Peyer's patch (tissue), 4 donors: Measurements from ENCODE around the gene OSBPL7. TPM values are rescaled to one million over a fixed set of nuclear protein-coding genes. Genes with fewer than 3 reads are reported as not detected.

Experiments
- DNase-seq, 3 donors: peaks; one replicate each; pipeline ENCODE4 v3.0.0-alpha.2; 2017 to 2019
- H3K27ac ChIP-seq, 4 donors: fragments of 200-600 bp; sonication (generic); one replicate each; pipeline ENCODE4 v1.5.1; 2016 to 2019
- H3K27me3 ChIP-seq, 2 donors: fragments of 200-600 bp; sonication (generic); one replicate each; pipeline ENCODE4 v1.5.1; 2019
- H3K36me3 ChIP-seq, 3 donors: fragments of 200-600 bp; sonication (generic); one replicate each; pipeline ENCODE4 v1.5.1; 2016 to 2019
- H3K4me1 ChIP-seq, 4 donors: fragments of 200-600 bp; sonication (generic); one replicate each; pipeline ENCODE4 v1.5.1; 2016 to 2019
- H3K4me3 ChIP-seq, 4 donors: fragments of 200-600 bp; sonication (generic); 1 replicate in 3 of 4; 2 replicates in 1 of 4; pipeline ENCODE4 v1.5.1; 2016 to 2019; ENCODE audit warnings: mild to moderate bottlenecking in 1 of 4
- H3K9me3 ChIP-seq, 4 donors: fragments of 200-600 bp; sonication (generic); one replicate each; pipeline ENCODE4 v1.5.1; 2016 to 2019; ENCODE audit warnings: mild to moderate bottlenecking in 1 of 4
- POLR2A ChIP-seq, 2 donors: fragments of 450-650 bp; IDR thresholded peaks; one replicate each; pipeline ENCODE4 v1.5.1; 2017; ENCODE audit warnings: antibody characterized with exemption in 2 of 2, mild to moderate bottlenecking in 2 of 2, moderate library complexity in 2 of 2
- total RNA-seq, 4 donors: library from RNA; depleted of rRNA; stranded (reverse); fragments of >200 nt; gene quantifications; one replicate each; pipeline ENCODE4 v1.1.0, GENCODE V29; 2016
- TF ChIP-seq, protein P1 (sequence below), 6 experiments: fragments of 450-650 bp in 4 of 6; fragments of 200-600 bp in 2 of 6; sonication (generic) in 1 of 6; IDR thresholded peaks; one replicate each; pipeline ENCODE4 v1.5.1; 2017 to 2019; ENCODE audit warnings: antibody characterized with exemption in 6 of 6, mild to moderate bottlenecking in 3 of 6, moderate library complexity in 1 of 6

The OSBPL7 gene
- total RNA-seq, 4 donors from 2014 or later = 31.4 to 104 (median 70.9) TPM

- DNase-seq = no peak
- H3K9me3 ChIP-seq = no peaks in the 10 kb centered on the region
- H3K27ac ChIP-seq = no peak overlapping the region
- H3K4me1 ChIP-seq = peaks cover 0 to 23% (median 1%) of the 10 kb centered on the region in 4 donors
- no peaks in the 10 kb centered on the region for H3K27me3 ChIP-seq
- peaks cover 0 to 88% (median 0%) of the 10 kb centered on the region in 3 donors for H3K36me3 ChIP-seq
- TF ChIP-seq, protein P1, sequence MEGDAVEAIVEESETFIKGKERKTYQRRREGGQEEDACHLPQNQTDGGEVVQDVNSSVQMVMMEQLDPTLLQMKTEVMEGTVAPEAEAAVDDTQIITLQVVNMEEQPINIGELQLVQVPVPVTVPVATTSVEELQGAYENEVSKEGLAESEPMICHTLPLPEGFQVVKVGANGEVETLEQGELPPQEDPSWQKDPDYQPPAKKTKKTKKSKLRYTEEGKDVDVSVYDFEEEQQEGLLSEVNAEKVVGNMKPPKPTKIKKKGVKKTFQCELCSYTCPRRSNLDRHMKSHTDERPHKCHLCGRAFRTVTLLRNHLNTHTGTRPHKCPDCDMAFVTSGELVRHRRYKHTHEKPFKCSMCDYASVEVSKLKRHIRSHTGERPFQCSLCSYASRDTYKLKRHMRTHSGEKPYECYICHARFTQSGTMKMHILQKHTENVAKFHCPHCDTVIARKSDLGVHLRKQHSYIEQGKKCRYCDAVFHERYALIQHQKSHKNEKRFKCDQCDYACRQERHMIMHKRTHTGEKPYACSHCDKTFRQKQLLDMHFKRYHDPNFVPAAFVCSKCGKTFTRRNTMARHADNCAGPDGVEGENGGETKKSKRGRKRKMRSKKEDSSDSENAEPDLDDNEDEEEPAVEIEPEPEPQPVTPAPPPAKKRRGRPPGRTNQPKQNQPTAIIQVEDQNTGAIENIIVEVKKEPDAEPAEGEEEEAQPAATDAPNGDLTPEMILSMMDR (IDR thresholded peaks at IDR 0.05) = no peak
- TF ChIP-seq POLR2A (IDR thresholded peaks at IDR 0.05) = no peak
- H3K4me3 ChIP-seq = no peak overlapping the region
Measured at GRCh38 chr17:47813512-47814031, 8.0 kb downstream of the OSBPL7 start.

- Histone ChIP-seq H3K36me3 (peaks cover 0 to 88% (median 0%) of the 10 kb centered on the region in 3 donors), H3K4me1 (peaks cover 0 to 23% (median 1%) of the 10 kb centered on the region in 4 donors), H3K27ac (no peak overlapping the region), H3K9me3 (no peaks in the 10 kb centered on the region), H3K4me3 (no peak overlapping the region), H3K27me3 (no peaks in the 10 kb centered on the region)
- no peak for TF ChIP-seq POLR2A (IDR thresholded peaks at IDR 0.05)
- DNase-seq = no peak
Measured at GRCh38 chr17:47813077-47813476, 8.5 kb downstream of the OSBPL7 start.

- TF ChIP-seq, protein P1 (IDR thresholded peaks at IDR 0.05) = no peak
- no peak for TF ChIP-seq POLR2A (IDR thresholded peaks at IDR 0.05)
- Histone ChIP-seq H3K27me3 (no peaks in the 10 kb centered on the region), H3K4me3 (no peak overlapping the region), H3K27ac (no peak overlapping the region), H3K4me1 (peaks cover 0 to 23% (median 1%) of the 10 kb centered on the region in 4 donors), H3K9me3 (no peaks in the 10 kb centered on the region), H3K36me3 (peaks cover 0 to 88% (median 0%) of the 10 kb centered on the region in 3 donors)
- DNase-seq = no peak
Measured at GRCh38 chr17:47812146-47812920, 9.3 kb downstream of the OSBPL7 start.

GRCh38 chr17:47811709-47812108 lies 9.9 kb downstream of the OSBPL7 start:
- H3K36me3 ChIP-seq = peaks cover 0 to 88% (median 0%) of the 10 kb centered on the region in 3 donors
- H3K4me3 ChIP-seq = no peak overlapping the region
- no peak for TF ChIP-seq POLR2A (IDR thresholded peaks at IDR 0.05)
- TF ChIP-seq, protein P1 (IDR thresholded peaks at IDR 0.05) = no peak
- no peaks in the 10 kb centered on the region for H3K27me3 ChIP-seq
- no peaks in the 10 kb centered on the region for H3K9me3 ChIP-seq
- peaks cover 0 to 23% (median 1%) of the 10 kb centered on the region in 4 donors for H3K4me1 ChIP-seq
- DNase-seq = peak in 1 of 3 donors; percentile 8
- peak overlapping the region in 1 of 4 donors; percentile 79 for H3K27ac ChIP-seq

DNA sequence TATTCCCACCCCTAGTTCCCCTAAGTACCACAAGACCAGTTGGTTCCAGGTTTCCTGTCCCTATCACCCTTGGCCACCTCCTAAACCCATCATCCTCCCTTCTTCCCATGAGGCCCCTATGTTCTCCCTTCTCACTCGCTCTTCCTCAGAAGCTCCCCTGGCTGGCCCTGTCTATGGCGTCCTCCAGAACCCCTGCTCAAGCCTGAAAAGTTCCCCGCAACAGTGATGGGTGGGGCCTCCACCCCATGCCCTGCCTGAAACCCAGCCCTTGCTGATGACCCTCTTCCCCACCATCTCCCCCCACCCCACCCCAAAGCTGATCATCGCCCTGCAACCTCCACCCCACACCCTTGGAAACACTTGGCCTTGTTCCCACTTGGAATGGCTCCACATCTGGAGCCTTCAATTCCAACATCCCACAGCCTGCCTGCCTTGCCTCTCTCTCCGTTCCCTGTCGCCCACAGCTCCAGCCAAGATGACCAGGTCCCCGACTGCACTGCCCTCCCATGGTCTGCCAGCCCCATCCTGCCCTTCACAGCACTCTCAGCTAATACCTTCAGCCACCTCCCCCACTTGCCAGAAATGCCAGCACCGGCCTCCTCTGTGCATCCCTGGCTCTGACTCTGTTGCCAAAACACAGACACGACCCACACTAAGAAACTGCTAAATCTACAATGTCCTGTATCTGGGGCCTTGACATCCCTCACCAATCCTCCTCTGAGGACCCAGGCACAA lies 10.5 kb downstream of the OSBPL7 start:
- Histone ChIP-seq H3K27me3 (no peaks in the 10 kb centered on the region), H3K36me3 (peaks cover 0 to 83% (median 0%) of the 10 kb centered on the region in 3 donors), H3K4me1 (peaks cover 0 to 23% (median 1%) of the 10 kb centered on the region in 4 donors), H3K4me3 (no peak overlapping the region), H3K27ac (peak overlapping the region in 3 of 4 donors; percentile 14 to 79 (median 68)), H3K9me3 (no peaks in the 10 kb centered on the region)
- no peak for TF ChIP-seq POLR2A (IDR thresholded peaks at IDR 0.05)
- DNase-seq = peak in 1 of 3 donors; percentile 45

GRCh38 chr17:47810200-47810821 lies 11.3 kb downstream of the OSBPL7 start:
- Histone ChIP-seq H3K36me3 (peaks cover 0 to 76% (median 0%) of the 10 kb centered on the region in 3 donors), H3K9me3 (no peaks in the 10 kb centered on the region), H3K4me3 (no peak overlapping the region), H3K4me1 (peaks cover 0 to 23% (median 1%) of the 10 kb centered on the region in 4 donors), H3K27ac (peak overlapping the region in 3 of 4 donors; percentile 14 to 79 (median 68)), H3K27me3 (no peaks in the 10 kb centered on the region)
- DNase-seq = peak in 2 of 3 donors; percentile 86 to 87
- TF ChIP-seq POLR2A (IDR thresholded peaks at IDR 0.05) = no peak
- TF ChIP-seq, protein P1 (IDR thresholded peaks at IDR 0.05) = no peak
